CD4-positive, alpha-beta T cell treated with Interleukin-6 for 4 hours (primary cell): ENCODE data around the gene MAPKAPK2.

Source experiments
- DNase-seq: peaks from one replicate; pipeline ENCODE4 v3.0.0-alpha.2; 2020; ENCODE audit warnings: mixed read lengths

The MAPKAPK2 gene

DNA sequence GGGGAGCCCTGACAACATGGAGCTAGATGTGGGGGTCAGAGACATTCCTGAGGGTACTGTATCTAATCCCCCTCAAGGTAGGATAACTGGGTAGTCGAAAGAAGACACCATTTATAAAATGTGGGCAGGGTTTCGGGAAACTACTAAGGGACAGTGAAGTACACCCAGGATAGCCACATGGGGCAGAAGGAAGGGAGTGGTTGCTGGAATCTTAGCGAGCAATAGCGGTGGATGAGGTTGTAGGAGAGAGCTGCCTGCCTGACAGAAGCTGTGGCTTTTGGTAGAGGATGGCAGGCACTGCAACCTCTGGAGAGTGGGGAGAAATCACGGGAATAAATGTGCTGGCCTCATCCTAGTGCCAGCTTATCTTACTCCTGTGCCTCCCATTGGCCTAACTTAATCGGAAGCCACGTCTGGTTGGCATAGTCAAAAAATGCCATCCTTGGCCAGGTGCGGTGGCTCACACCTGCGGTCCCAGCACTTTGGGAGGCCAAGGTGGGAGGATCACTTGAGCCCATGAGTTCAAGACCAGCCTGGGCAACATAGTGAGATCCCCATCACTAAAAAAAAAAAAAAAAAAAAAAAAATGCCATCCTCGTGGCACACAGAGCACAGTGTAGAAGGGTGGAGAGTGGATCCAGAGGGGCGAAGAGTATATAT lies 23.4 kb upstream of the MAPKAPK2 start:
- no peak for DNase-seq

DNA sequence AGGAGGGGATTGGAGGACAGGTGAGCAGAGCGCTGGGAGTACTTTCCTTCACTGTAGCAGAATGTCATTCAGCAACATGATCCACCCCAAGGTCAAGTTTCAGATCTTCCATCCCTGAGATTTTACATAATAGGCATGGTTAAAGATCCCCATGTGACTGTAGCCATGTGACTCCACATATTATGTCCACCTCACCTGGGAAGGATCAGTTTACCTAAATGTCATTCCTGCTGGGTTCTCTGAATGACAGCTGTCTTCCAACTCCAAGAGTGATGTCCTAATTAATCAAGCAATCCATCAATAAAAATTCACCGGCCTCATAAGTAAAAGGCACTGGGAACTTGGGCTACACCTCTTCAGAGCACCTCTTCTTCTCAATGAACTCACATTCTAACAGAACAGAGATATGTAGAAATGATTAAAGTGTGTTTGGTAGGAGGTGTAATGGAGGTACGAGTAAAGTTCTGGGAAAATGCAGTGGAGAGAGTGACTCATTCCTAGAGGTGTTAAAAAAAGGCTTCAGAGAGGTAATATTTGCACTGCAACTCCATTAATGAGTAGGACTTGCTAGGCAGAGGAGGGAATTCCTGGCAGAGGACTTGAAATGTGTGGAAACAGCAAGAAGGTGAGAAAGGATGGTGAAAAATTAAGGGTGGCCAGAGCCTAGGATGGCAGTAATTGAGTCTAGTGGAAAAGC lies 22.2 kb upstream of the MAPKAPK2 start:
- DNase-seq: no peak

DNA sequence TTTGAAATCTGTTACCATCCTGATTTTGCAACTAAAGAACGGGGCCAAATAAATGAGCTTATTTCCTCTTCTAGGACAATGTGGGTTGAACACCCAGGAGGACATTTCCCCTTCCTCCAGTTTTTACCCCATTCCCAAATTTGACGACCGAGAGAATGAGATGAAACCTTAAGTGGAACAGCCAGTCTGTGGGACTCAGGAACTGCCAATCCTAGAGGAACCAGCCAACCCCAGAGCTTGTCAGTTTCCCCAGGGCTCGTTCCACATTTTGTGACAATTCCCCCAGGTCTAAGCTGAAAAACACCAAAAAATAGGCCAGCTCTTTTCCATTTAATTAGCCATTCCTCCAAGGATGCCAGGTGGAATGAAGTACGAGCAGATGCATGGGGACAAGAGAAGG lies 21.3 kb upstream of the MAPKAPK2 start:
- DNase-seq: no peak

DNA sequence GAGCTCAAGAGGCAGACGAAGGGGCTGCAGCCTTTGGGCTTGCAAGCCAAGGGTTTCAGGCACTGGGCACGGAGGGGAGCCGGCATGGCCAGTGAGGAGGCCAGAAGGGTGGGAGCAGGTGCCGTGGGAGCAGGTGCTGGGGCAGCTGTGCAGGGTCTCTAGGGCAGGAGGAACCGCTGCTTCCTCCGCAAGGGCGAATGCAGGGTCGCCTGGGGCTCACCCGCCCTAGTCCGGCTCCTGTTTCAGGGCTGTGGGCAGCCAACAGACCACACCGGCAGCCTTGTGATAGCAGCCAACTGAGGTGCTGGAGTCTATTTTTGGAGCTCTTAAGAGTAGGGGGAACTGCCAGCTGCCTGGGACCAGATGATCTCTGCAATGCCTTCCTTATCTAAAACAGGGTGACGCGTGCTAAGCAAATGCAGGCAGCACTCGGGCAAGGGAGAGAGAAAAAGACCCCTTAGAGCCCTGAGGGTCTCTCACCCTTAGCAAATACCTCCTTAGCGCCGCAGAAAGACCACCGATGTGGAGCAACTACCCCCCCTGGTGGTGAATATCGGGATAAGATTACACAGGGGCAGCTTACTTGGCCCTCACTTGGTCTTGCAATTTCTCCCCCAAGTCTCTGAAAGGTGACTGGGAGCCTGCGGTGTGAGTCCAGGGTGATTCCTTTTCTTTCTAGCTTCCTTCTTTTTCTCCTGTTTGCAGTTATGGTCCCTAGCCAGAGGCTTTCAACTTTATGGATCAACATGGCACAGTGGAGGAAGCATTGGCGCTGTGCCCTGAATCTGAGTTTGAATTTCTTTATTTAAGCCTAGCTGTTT lies 20.7 kb upstream of the MAPKAPK2 start:
- peak; percentile 76 for DNase-seq

DNA sequence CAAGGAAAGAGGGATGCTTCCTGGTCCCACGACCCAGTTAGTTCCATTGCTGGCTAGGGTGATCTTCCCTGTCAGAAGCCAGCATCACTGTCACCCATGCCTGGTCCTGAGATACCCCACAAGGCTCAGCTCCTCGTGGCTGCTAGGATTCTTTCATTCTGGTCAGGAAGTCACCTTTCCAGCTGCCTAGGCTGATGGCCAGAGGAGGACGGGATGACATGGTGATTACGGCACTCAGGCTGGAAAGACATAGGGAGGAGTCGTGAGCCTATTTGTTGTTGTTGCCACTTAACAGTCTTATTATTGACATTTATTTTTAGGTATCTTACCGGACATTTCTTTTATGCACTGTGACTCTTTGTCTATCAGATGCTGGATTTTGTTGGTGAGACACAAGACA lies 20.0 kb upstream of the MAPKAPK2 start:
- no peak for DNase-seq

DNA sequence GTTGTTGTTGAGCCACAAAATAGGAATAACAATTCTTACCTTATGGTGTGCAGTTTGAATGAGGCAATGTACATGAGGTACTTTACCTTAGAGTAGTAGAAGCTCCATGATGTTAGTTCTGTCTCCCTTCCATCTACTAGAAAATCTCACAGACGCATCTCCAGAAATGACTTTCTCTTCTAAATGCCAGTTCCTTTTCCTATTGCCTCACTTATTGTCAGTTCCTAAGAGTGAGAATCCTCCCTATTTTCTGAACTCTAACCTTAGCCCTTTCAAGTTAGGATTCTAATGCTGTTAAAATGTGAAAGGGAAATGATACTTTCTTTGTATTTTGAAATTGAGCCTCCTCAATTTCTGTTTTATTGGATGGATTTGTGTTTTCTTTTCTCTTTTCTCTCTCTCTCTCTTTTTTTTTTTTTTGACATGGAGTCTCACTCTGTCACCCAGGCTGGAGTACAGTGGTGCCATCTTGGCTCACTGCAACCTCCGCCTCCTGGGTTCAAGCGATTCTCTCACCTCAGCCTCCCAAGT lies 18.6 kb upstream of the MAPKAPK2 start:
- no peak for DNase-seq

DNA sequence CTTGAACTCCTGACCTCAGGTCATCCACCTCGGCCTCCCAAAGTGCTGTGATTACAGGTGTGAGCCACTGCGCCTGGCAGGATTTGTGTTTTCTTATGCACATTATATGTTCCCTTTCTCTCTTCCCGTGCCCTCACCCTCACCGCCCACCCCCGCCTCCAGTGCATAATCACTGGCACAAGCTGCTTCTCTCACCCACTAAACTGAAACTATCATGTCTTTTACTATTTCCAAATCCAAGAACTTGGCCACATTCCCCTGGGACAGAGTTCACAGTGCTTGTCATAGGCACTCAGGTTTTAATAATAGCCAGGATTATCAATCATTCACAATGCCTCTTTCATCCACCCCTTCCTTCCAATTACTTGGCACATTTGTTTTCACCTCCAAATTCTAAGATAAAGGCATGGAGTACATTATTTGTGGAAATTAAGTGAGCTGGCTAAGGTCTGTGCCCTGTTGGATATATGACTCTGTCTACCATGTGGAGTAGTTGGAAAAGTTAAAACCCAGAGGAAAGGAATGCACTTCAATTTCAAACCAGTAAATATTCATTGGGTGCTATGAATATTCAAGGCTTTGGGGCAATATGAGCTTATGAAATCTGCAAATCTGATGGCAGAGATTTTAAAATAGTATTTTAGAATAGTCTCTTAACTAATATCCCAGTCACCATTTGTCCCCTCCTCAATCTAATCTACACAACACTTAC lies 17.6 kb upstream of the MAPKAPK2 start:
- no peak for DNase-seq

DNA sequence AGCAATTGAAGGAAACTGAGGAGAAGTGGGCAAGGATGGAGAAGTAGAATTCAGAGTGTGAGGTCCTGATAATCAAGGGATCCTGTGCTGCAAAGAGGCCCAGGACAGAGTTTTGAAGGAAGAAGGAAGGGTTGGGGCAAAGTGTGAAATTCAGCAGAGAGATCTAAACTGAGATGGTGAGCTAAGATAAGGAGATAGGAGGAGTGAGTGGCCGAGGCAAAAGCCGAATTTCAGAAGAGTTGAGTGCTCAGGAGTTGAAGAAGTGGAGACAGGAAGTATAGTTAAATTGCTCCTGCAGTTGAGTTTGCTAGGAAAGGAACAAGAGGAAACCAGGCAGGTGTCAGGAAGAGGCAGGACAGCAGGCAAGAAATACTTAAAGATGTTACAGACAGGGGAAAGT lies 16.4 kb upstream of the MAPKAPK2 start:
- no peak for DNase-seq

DNA sequence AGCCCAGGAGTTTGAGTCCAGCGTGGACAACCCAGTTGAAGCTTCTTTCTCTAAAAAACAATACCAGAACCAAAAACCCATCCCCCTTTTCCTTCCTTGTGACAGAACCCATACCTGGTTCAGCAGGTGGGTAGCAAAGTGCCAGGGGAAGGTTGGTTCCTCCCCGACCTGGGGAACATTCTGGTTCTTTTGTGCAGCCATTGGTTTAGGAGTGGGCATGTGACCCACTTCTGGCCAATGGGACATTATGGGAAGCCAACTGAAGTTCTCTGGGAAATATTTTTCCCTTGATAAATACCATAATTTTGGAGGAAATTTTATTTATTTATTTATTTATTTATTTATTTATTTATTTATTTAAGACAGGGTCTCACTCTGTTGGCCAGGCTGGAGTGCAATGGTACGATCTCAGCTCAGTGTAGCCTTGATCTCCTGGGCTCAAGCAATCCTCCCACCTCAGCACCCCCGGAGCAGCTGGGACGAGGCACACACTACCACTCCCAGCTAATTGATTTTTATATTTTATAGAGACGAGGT lies 15.8 kb upstream of the MAPKAPK2 start:
- DNase-seq: no peak

DNA sequence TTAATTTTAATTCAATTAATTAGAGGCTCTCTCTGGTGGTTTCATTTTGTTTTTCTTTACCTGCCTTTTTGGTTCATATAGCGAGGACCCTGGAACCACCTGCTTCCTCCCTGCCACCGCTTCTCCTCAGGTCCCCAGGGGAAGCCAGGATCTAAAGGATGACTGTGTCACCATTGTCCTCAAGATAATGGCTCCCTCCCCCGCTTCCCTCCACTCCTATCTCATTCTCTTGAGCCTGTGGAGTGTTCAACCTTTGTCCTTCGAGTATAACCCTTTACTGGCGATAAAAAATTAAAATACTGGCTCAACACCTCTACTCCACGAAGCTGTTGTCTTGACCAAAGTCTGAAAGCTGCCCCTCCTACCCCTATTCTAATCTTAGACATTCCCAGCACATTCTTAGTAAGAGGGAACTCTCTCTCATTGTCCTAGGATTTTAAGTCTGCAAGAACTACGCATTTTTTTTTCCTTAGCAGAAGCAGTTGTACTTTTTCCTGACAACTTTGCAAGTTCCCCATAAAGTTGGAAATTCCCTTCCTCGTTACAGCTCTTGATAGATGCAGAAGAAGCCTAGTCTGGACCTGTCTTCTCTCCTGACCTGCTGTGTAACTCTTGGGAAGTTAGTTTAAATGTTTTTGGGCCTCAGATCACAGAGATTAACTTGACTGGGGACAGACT lies 12.6 kb upstream of the MAPKAPK2 start:
- no peak for DNase-seq

DNA sequence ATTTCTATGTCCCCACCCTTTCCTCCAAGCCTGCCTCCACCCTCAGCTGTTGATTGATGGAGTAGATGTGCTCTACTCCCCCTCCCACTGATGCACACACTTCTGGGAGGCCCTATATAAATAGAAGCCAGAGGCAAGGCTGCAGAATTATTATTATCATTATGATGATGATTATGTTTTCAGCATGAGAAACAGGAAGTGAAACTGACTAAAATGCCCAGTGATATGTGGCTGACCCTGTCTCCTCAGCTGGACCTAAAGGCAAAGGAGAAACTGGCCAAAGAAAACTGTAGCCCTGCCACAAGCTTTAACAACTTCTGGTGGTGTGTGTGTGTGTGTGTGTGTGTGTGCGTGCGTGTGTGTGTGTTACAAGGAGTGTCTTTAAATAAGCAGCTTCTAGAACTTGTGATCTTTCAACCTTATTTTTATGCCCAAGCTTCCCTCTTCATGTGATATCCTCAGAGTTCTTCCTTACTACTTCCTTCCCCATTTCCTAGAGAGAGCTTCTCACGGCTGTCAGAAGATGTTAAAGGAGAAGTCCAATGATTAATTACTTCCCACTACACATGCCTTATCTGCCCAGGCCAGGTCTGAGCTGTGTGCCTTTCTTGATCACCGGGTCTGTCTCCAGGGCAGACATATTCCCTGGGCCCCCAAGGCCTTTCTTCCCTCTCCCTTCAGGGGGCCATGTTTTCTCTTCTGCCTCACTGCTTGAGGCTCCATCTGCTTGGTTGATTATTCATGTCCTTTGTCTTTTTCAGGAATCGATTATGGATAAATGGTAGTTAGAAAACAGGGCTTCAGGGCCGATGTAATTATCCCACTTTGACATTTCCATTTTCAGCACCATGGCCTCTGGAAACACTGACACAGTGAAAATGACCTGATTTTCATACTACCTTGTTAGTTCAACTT lies 11.6 kb upstream of the MAPKAPK2 start:
- no peak for DNase-seq

DNA sequence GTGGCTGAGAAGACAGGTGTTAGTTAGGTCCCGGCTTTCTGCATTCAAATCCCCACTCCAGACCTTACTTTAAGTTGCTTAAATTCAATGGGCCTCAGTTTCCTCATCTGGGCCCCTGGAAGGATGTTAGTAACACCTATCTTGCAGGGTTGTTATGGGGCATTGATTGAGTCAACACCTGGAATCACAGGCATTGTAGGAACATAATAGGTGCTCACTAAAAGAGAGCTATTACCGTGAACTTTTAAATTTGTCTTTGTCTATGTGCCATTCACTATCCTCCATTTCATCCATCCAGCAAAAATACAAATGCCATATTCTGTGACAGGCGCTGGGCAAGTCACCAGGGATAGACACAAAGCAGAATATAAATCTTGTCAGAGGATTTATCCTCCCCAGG lies 10.5 kb upstream of the MAPKAPK2 start:
- DNase-seq: no peak

DNA sequence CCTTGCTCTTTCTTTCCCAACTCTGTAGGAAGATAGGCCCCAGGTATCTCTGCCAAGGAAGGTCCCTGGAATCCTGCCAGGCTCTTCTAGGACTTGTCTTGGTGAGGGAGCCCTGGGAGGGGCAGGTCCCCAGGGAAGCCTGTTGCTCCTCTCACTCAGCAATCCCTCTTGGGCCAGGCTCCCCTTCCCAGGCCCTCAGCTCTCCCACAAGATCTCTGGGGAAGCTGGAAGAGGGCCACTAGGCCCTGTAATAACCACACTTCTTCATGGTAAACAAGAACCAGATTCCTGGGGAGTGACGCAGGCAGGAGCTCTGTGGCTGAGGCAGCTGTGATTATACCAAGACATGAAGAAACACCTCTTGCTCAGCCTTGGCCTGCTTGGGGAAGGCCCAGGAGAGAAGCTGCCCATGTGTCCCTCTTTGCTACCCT lies 9.9 kb upstream of the MAPKAPK2 start:
- no peak for DNase-seq

DNA sequence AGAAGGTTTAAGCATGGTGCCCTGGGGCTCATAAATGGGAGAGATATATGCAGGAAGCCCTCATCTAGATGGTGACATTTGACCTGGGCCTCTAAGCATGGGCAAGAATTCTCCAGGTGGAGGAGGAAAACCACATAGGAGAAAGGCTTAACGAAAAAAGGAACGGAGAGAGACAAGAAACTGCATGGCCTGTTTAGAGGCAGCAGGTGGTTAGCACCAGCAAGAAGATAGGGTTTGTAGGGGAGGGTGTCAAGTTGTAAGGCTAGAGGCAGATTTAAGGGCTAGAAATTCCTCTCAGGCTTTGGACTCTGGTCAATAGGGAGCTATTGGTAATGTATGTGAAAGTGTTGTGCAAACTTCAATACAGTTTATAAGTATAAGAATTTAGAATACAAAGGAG lies 8.2 kb upstream of the MAPKAPK2 start:
- DNase-seq: no peak

DNA sequence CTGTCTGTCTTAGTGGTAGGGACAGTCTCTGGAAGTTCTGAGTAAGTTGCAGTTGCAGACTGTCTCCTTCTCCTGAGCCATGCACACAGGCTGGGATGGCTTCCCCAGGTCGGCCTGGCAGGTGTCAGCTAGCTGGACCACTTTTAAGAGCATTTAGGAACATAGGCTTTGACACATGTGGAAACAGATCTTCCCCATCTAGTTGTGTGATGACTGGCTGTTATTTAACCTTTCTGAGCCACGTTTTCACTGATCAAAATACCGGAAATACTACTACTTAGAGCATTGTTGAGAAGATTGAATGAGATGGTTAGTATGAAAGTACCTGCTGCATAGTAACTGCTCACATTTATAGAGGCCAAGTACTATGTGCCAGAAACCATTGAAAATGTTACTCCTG lies 6.2 kb upstream of the MAPKAPK2 start:
- DNase-seq: no peak

DNA sequence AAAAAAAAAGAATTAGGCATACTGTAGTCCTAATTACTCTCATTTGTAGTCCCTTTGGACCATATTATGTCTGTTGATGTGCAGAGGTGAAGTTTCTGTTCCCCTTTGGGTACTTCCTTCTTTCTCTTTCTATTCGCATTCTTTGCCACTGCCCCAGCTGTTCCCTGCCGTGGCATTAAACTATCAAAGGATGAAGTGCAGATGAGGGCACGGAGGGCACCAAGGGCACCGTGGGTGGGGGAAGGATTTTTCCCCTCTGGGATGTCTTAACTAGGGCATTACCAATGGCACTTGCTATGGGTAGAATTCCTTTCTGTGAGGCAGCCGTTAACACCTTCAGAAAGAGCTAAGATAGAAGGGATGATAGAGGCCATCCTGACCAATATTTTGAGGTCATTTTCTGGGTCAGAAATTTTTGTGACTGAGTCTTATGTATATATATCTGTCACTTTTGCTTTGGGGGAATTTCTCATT lies 4.9 kb upstream of the MAPKAPK2 start:
- DNase-seq: no peak

DNA sequence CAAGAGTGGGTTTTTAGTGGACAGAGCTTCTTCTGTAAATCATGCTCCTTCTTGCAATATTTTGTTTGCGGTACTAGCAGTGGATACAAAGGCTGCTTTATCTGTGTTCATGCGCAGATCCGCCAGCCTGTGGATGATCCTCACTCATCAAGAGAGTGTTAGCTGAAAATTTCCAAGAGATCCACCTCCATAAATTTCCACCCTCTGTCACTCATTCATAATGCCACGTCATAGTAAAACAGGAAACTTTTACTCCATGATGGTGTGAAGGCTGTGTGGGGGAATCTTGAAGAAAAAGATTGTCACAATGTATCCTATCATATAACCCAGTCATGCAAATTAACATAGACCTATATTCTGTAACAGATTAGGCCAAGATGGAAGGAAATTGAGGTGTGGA lies 4.4 kb upstream of the MAPKAPK2 start:
- no peak for DNase-seq

DNA sequence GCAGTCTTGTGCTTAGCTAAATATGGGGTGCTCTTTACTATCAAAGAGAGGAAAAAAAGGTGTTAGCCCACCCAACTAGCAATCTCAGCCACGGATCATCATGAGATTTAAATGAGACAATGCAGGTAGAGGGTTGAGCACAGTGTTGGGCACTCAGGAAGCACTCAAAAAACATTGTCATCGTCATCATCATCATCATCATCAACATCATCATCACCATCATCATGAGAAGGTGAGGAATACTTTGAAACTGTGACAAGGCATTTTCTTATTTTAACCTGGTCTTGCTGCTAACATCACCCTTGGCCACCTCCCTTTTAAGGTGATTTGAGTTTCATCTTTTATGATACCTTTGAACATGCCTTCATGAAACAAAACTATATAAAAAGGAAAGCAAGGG lies 3.3 kb upstream of the MAPKAPK2 start:
- DNase-seq: no peak

DNA sequence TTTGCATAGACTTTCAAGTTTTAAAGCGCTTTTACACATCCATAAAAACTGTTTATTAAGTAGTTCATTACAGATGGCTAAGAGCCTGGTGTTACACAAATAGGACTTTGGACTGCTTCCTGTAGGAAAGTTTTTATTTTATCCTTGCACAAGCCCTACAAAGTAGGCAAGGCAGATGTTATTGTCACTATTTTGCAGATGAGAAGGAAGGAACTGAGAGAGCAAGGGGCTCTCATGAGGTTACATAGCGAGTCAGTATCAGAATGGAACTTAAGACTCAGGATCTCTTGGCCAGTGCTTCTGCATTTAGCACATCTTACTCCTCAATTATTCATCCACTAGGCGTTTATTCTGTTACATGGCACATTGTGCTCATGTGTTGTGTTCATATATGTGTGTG lies 2.6 kb upstream of the MAPKAPK2 start:
- no peak for DNase-seq

DNA sequence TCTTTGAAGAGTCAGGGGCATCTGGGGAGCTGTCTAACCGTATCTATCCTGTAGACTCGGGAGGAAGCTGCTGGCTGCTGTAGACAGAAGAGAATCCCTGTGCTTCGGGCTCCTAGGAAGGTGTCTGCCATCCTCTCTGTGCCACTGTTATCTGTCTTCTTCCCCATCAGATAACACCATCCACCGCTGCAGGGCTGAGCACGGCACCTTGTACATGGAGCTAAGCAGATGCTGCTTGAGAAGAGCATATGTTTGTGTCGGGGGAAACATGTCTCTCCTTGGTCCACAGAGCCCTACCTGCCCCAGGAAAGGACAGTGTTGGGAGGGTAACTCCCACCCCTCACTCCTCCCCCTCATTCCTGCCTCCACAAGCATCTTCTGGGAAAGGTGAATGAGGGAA lies 1.4 kb upstream of the MAPKAPK2 start:
- DNase-seq: no peak

DNA sequence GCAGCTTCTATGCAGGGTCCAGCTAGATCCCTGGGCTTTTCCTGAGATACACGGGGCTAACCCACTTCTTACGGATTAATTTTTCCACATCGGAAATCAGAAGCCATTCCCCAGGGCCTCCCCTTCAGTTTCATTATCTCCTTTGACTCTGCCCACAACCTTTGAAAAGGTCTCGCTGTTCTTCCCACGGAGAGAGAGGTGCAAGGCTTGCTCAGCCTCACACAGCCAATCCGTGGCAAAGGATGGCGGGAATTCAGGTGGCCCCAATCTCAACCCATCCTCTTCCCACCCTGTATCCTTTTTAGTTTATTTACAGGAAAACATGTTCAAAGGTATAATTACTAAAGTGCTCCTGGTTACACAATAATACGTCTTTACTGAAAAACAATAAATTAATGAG lies 702 bp upstream of the MAPKAPK2 start:
- DNase-seq: no peak
